HG03039 (cell line): ENCODE data around the gene ZNF148.

ENCODE experiments used
- ATAC-seq: cut with Tn5 transposase; IDR thresholded peaks from one replicate; pipeline ENCODE4 v1.9.1; 2021; ENCODE audit warnings: mild to moderate bottlenecking, moderate library complexity; ENCODE audit not compliant: unreplicated experiment

Gene ZNF148

GRCh38 chr3:125194061-125194848 is 180.9 kb downstream of the ZNF148 start:
- ATAC-seq = no peak

DNA sequence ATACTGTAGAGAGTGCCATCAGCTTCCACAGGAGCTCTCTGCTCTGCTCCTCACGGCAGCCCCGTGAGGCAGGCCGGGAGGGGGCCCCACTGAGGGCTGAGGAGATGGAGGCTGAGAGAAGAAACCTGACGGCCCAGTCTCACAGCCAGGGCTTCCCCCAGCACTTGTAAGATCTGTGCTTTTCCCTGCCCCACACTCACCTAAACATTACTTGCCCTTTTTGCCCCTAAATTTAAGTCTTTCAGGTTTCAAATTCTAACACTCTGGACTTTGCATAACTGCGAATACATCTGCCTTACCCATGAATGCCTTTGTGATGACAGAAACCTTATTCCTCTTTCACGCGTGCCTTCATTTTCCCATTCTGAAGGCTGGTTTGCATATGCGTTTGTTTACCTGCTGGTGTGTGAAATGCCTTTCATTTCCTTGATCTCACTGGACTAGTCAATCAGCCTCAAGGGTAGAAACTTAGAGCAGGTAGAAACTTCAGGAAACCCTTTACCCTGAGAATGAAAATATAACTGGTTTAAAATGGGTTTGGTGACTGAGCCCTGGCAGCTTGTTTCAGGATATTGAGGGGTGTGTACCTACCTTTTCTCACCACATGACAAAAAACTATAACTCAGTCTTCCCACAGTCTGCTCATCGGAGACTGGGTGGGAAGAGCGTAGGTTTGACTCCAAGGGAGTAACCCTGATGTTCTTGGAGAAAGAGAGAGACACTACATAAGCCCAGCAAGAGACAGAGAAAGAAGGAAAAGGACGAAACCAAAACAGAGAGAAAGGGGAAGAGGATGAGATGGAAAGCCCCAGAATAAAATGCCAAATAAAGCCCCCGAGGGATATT is 182.7 kb downstream of the ZNF148 start:
- peak; percentile 50 for ATAC-seq

DNA sequence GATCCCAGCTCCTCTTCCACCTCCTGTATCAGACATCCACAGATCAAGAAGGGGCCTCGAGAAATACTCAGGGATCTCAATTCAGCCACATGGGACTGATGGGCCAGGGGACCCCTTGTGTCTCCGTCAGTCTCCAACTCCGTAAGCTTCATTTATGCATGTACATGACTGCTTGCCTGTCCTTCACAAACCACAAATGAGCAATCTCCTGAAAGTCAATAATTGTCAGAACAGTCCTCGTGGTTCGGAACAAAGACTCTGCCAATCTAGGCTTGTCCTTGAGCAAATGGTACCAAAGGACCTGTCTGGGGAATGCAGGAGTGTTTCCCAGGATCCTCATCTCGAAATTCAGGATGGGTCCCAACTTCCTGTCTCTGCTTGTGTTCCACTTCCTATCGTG is 183.4 kb downstream of the ZNF148 start:
- ATAC-seq = no peak

DNA sequence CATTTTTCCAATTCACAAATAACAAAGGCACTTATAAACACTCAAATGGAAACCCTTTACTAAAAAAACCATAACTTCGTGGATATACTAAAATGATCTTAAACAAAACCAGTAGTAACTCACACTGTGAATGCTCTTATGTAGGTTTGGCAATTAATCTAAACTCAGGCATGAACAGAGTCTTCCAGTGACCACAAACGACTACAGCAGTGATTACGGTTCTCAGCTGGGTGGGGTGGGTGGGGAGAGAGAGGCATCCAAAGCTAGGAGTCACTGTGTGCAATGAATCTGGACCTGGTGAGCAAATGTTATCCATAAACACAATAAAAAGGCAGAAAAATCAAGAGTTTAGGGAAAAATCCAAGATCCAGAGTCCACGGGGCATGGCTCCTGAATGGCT is 183.9 kb downstream of the ZNF148 start:
- ATAC-seq = no peak

DNA sequence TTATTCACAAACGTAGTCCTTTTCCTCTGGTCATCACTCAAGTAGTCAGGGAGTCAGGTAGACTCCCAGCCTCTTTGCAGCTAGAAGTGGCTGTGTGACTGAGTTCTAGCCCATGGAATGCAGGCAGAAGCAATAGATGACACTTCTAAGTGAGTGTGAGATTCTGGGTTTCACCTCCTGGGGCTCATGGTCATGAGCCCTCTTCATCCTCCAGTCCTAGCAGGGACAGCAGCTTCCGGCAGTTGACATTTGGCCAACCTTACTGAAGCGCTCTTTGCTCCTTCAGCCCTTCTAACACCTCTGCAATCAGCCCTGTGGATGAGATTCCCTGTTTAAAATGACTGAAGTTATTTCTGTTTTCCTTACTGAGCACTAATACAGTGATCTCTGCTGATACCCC is 184.3 kb downstream of the ZNF148 start:
- ATAC-seq = no peak

DNA sequence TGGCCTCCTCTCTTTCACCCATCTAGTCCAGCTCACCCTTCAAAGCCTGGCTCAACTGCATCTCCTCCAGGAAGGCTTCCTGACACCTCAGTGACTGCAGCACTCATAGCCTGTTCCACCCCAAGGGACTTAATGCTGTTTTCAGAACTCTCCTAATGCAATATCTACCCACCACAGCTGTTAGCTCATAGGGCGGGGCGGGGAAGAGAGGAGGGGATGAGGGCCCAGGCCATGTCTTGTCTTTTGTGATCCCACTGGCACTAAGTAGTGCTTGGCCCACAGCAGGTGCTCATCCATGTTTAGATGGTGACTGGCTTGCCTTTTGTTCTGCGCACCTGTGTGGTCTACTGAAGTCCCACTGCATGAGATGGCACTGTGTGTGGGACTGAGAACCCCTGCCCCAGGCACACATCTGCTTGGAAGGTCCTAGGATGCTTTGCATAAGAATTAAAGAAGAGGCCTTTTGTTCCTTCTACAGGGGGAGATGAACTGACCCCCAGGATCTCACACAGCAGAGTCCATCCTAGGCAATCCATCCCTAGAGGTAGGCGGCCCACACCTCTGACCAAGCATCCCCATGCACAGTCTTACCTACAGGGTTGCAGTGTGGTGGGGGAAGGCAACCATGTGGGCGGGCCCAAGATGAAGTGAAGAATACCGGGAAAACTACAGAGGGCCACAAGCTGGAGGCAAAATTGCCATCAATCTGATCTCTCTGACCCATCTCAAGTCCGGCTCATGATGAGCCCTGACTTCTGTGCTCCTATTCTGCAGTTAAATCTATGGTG is 185.6 kb downstream of the ZNF148 start:
- no peak for ATAC-seq

DNA sequence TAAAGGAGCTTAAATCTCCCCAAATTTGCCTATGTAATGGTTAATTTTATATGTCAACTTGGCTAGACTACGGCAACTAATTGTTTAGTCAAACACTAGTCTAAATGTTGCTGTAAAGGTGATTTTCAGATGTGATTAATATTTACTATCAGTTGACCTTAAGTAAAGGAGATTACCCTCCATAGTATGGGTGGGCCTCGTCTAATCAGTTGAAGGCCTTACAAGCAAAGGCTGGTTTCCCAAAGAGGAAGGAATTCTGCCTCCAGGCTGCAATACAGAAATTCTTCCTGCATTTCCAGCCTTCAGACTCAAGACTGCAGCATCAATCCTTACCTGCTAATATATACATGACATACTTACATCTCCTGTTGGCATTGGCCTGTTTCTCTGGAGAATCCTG is 186.2 kb downstream of the ZNF148 start:
- ATAC-seq = no peak

GRCh38 chr3:125187599-125187910 is 187.6 kb downstream of the ZNF148 start:
- ATAC-seq = no peak

GRCh38 chr3:125186800-125187598 is 188.1 kb downstream of the ZNF148 start:
- no peak for ATAC-seq

DNA sequence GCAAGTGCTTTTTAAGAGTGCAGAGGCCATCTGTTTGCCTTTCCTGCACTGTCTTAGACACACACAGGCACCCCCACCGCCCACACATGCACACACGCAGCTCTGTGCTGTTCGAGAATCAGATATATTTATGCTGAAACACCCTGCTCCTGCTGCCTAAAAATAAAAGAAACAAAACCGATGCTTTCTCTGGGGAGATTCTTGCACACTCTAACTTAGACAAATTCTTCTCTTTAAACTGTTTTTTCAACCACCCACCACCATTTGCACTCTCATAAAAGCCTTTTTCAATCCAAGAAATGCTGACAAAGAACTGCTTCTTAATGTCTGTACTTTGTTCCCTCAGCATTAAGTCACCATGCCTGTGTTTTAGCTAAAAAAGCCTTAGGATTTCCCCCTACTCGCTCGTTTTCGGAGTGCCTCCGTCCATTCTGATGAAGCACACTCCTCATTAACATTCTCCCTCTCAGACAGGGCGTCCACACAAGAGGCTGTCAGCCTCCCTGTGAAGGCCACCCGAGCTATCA is 188.8 kb downstream of the ZNF148 start:
- ATAC-seq = peak; percentile 80

DNA sequence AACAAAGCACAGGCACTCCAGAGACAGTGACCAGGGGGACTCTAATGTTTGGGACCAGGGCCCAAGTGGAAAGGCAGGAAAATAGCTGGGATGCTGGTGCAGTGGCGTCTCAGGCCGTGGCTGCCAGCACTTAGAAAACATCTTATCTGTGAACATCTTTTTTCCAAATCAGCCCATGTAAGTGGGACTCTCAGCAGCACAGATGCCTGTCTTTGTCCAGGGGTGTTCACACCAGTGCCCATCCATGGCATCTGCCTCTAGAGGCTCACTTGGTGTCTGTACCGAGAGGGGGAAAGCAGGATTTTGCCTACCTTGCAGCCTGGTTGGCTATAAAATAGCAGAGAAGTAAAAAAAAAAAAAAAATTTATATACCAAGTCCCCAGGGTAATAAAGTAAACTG is 189.3 kb downstream of the ZNF148 start:
- ATAC-seq = no peak

DNA sequence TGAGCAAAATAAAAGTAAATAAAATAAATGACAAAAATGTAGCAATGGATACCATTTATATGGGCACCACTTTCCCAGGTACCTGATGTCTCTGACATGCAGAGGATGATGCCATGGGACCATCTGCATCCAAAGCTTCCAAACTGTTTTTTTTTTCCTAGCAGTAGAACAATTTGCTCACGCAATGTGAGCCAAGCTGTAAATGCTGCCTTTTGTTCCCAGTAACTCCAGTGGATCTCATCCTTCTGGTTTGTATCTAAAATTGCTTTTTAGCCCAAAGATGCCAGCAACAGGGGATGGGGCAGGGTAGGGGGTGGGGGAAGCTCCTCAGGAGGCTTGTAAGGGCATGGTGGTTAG is 195.3 kb downstream of the ZNF148 start:
- ATAC-seq = no peak

- ATAC-seq = no peak
These were observed 195.8 kb downstream of the ZNF148 start for GRCh38 chr3:125179143-125179883.

- ATAC-seq = no peak
These were observed 197.4 kb downstream of the ZNF148 start for GRCh38 chr3:125177746-125178145.
